ENCODE data around the gene PROSER3.
"Not testable (repeated sequence)": the region's sequence is repeated elsewhere in the genome, so short reads cannot be mapped to it uniquely, and the experiment has no call there.

GRCh38 chr19:35795564-35795963 is 37.6 kb downstream of the PROSER3 start:
- not testable (repeated sequence) for TF ChIP-seq CTCF, POLR2A (IDR thresholded peaks at IDR 0.05)
